Fibroblast of peridontal ligament (primary cell): ENCODE results near the gene GPC5.

Experiments used
- DNase-seq: peaks from one replicate; pipeline ENCODE4 v3.0.0-alpha.2; 2010; ENCODE audit errors: extremely low read depth

The GPC5 gene

GRCh38 chr13:91537376-91537775 lies 139.0 kb downstream of the GPC5 start:
- DNase-seq, result no peak

- DNase-seq, result no peak
Measured at GRCh38 chr13:91539286-91540157, 141.1 kb downstream of the GPC5 start.

- no peak for DNase-seq
Measured at GRCh38 chr13:91540158-91540736, 141.8 kb downstream of the GPC5 start.

- DNase-seq, result no peak
Measured at GRCh38 chr13:91544723-91545122, 146.3 kb downstream of the GPC5 start.

- DNase-seq, result no peak
Measured at GRCh38 chr13:91546900-91547299, 148.5 kb downstream of the GPC5 start.

- no peak for DNase-seq
Measured at GRCh38 chr13:91553584-91553983, 155.2 kb downstream of the GPC5 start.

- DNase-seq, result no peak
Measured at GRCh38 chr13:91554101-91554500, 155.7 kb downstream of the GPC5 start.

GRCh38 chr13:91557328-91558090 lies 159.1 kb downstream of the GPC5 start:
- DNase-seq, result no peak

- DNase-seq, result no peak
Measured at GRCh38 chr13:91563799-91564198, 165.4 kb downstream of the GPC5 start.

GRCh38 chr13:91564396-91564795 lies 166.0 kb downstream of the GPC5 start:
- DNase-seq, result no peak

GRCh38 chr13:91565296-91565695 lies 166.9 kb downstream of the GPC5 start:
- no peak for DNase-seq

- DNase-seq, result no peak
Measured at GRCh38 chr13:91567485-91568207, 169.2 kb downstream of the GPC5 start.

GRCh38 chr13:91571681-91572080 lies 173.3 kb downstream of the GPC5 start:
- no peak for DNase-seq

- no peak for DNase-seq
Measured at GRCh38 chr13:91572439-91572838, 174.0 kb downstream of the GPC5 start.

- DNase-seq, result no peak
Measured at GRCh38 chr13:91572944-91573598, 174.7 kb downstream of the GPC5 start.

GRCh38 chr13:91574766-91575165 lies 176.3 kb downstream of the GPC5 start:
- peak; percentile 1 for DNase-seq

- DNase-seq, result no peak
Measured at GRCh38 chr13:91576590-91576989, 178.2 kb downstream of the GPC5 start.

- no peak for DNase-seq
Measured at GRCh38 chr13:91579320-91579719, 180.9 kb downstream of the GPC5 start.

- no peak for DNase-seq
Measured at GRCh38 chr13:91580749-91581148, 182.3 kb downstream of the GPC5 start.

GRCh38 chr13:91586609-91587008 lies 188.2 kb downstream of the GPC5 start:
- DNase-seq, result no peak

- DNase-seq, result no peak
Measured at GRCh38 chr13:91588541-91588940, 190.1 kb downstream of the GPC5 start.
